Renal cortex interstitium (tissue), 11 donors: Measurements from ENCODE around the gene MIPEP. TPM values are rescaled to one million over a fixed set of nuclear protein-coding genes. Genes with fewer than 3 reads are reported as not detected.
"Not testable (repeated sequence)": the region's sequence is repeated elsewhere in the genome, so short reads cannot be mapped to it uniquely, and the experiment has no call there.

Source experiments
- DNase-seq, 11 donors: peaks; one replicate each; pipeline ENCODE4 v3.0.0-alpha.2; 2013; ENCODE audit warnings: low read depth in 9 of 11, low spot score in 4 of 11; ENCODE audit errors: extremely low read depth in 1 of 11
- polyA plus RNA-seq, 3 donors: library from polyadenylated mRNA; unstranded; fragments of 120-200 nt; gene quantifications; one replicate each; pipeline ENCODE4 v1.2.1, GENCODE V29; 2013; ENCODE audit not compliant: insufficient read length in 3 of 3

The MIPEP gene
- polyA plus RNA-seq, 3 donors = 27.0 to 27.8 (median 27.4) TPM

- DNase-seq = no peak
Measured at GRCh38 chr13:23901365-23901764, 12.2 kb upstream of the MIPEP start.

- peak in 1 of 11 donors; percentile 29 for DNase-seq
Measured at GRCh38 chr13:23899555-23899954, 10.4 kb upstream of the MIPEP start.

DNA sequence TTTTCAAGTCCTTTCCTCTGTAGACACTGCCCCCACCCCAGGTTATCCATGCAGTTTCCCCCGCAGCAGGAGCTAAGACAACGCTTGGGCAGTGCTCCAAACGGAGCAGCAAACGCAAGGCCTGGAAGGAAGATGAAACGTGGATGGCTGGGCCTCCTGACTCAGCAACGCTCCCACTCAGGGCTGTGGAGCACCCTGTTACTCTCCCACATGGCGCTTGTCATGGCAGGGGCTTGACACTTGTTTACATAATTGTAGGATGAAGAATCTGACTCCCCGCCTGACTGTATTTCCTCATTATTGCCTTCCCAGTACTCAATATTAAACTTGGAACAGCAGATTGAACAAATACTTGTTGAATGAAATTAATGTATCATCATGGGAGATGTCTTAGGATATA, 8.9 kb upstream of the MIPEP start:
- DNase-seq = no peak

DNA sequence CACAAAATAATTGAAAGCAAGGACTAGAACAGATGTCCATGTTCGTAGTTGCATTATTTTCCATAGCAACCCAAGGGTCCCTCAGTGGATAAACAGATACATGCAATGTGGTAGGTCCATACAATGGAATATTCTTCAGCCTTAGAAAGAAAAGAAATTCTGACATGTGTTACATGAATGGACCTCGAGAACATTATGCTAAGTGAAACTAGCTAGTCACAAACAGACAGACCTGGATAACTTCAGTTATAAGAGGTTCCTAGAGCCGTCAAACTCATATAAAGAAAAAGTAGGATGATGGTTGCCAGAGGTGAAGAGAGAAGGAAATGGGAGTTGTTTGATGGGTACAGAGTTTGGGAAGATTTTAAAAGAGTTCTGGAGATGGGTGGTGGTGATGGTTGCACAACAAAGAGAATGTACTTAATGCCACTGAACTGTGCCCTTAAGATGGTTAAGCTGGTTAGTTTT, 8.3 kb upstream of the MIPEP start, which contains the start of gene C1QTNF9B:
Gene C1QTNF9B (minus strand): TSS at position 51 of the 468 bp plus-strand sequence.
- not testable (repeated sequence) for DNase-seq

- DNase-seq = not testable (repeated sequence)
Measured at GRCh38 chr13:23894746-23895145, 5.5 kb upstream of the MIPEP start.

GRCh38 chr13:23893791-23894190, 4.6 kb upstream of the MIPEP start:
- DNase-seq = not testable (repeated sequence)

DNA sequence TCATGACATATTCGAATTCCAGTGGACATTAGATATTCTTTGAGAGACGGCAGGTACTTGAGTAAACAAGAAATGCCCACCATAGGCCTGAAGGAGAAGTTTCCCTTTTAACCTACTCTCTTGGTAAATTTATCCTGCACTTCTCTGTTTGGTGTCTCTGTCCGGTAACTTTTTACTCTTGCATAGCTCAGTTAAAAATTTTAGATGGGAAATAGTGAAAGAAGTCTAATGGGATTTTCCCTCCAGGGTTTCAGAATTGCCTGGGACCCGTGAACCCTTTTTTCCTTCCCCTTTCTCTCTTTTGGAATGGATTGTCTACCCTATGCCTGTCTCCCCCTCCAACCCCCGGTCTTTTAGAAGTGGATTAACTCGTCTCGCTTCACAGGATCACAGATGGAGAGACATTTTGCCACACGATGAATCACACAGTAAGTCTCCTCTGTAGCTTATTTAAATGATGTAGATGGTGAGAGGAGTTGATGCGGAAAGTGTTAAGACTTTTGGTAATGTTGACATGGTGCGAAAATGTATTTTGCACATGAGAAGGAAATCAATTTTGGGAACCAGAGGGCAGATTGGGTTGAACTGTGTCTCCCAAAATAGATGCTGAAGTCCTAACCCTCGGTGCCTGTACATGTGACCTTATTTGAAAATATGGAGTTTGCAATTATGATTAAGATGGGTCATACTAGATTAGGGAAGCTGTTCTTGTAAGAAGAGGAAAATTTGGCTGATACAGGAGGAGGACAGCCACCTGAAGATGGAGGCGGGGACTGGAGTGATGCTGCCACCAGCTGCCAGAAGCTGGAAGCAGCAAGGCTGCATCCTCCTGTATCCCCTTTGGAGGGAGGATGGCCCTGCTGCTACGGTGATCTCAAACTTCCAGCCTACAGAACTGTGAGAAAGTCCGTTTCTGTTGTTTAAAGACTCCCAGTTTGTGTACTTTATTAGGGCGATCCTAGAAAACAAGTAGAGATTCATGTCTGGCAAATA, 711 bp upstream of the MIPEP start:
- DNase-seq = no peak

DNA sequence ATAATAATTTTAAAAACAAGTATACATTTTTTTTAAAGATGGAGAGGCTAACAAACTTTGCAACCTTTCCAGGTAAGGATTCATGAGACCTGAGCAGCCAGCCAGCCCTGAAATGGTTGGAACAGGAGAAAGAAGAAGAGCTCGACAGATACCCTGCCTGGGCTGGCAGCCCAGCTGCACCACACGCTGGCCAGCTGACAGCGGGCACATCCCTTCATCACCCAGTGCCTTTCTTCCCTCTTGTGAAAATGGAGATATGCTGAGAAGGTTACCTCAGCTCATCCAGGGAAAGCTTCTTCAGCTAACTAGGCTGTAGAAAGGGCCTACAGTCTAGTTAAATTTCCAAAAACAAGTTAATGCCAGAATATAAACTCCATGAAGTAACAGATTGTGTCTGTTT, 4.8 kb downstream of the MIPEP start:
- not testable (repeated sequence) for DNase-seq

GRCh38 chr13:23883255-23883654, 5.9 kb downstream of the MIPEP start:
- no peak for DNase-seq

DNA sequence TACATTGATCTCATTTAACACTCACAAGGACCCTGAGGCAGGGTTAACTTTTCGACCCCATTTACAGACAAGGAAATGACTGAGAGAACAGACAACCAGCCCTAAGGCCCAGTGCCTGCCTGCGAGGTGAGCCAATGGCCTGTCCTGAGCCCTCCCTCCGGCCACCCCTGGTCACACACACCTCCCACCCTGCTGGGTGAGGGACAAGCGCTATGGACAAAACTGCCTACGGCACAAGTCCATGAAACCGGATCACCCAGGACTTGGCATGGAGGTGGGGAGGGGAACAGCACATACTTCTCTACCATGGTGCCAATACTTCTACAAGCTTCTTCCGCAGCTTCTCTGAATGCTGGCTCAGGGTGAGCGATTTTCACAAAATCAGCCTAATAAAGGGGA, 7.8 kb downstream of the MIPEP start:
- DNase-seq = not testable (repeated sequence)

DNA sequence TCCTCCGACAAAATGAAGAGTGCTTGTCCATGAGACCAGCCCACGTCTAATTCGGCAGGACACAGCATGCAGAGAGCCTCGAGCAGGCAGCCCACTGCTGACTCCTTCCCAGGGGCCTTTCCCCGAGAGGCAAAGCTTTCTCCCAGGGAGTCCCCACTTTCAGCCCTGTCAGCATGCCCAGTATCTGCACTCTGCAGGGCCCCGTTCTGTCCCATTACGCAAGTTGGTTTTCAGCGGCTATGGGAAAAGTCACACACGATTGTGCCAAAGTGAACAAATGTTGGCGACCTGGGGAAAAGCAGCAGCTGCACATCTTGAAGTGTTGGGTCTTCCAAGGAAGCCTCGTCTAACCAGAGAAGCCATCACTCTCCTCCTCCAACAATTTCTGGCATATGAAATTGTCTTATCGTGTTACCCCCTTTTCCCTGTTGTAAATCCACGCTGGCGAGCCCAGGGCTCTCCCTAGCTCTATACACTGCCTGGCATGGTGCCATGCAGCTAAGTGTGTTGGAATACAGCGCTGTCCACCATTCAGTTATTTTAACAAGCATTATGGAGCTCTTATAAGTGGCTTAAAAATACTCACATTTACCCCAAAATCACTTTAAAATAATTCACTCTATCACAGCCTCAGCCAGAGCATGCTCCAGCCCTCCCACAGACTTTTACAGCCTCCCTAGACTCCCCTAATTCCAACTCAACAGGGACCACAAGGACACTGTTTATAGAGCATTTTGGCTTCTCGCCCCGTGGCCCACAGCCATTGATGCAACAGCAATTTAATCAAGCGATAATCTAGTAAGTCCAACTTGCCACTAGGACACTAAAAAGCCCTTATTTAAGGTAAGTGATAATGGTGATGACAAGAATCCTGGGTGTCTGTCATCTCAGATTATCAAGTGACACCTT, 8.5 kb downstream of the MIPEP start:
- DNase-seq = not testable (repeated sequence)

DNA sequence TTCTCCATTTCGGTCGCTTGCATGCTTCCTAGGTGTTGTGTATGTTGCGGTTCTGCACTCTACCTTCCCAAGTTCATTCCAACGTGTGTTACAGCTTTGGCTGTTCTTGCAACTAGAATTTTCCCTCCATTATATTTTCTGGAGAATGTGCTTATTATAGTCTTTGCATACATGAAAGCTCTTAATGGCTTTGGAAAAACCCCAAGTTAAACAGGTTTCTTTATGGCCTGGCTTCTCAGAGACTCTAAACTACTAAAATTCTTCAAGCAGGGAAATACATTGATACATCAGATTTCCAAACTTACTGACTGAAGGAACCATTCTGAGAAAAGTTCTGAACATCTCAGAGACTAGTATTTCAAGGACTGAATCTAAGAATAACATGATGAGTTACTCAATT, 11.9 kb downstream of the MIPEP start:
- DNase-seq = no peak

DNA sequence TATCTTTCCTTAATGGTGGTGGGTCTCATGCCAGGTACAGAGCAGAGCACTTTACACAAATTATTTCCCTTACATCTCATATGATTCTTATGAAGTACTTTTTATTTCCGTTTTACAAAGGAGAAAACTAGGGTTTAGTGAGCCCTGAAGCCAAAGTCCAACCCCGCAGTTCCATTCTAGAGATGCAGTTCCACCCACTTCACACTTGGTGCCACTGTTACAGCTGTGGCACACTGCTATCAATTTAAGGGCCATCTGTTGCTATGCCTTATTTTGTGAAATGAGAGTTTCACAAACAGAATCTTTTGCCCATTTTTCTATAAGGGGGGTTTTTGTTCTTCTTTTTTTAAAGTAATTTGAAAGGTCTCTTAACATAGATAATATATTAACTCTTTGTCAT, 12.9 kb downstream of the MIPEP start:
- DNase-seq = no peak

- DNase-seq = peak in 2 of 11 donors; percentile 22 to 31
Measured at GRCh38 chr13:23871616-23872220, 17.5 kb downstream of the MIPEP start.

DNA sequence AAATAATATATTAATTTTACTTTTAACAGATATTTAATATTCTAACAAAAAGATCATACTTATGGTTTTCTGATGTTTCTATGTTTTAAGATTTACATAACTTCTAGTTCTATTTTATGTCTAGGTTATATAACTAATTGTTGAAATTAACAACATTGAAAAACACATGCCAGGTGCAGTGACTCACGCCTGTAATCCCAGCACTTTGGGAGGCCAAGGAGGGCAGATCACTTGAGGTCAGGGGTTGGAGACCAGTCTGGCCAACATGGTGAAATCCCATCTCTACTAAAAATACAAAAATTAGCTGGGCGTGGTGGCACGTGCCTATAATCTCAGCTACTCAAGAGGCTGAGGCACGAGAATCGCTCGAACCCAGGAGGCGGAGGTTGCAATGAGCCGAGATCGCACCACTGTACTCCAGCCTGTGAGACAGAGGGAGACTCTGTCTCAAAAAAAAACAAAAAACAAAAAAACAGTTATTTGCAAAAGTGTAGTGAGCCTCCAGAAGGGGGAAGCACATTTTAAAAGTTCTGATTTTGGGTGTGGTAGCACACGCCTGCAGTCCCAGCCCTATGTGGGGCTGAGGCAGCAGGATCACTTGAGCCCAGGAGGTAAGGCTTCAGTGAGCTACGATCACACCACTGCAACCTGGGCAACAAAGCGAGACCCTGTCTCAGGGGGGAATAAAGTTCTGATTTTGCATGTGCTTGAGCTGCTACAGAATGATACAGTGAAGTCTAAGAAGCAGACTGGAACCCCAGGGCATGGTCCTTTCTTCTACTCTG, 18.7 kb downstream of the MIPEP start:
- DNase-seq = no peak

DNA sequence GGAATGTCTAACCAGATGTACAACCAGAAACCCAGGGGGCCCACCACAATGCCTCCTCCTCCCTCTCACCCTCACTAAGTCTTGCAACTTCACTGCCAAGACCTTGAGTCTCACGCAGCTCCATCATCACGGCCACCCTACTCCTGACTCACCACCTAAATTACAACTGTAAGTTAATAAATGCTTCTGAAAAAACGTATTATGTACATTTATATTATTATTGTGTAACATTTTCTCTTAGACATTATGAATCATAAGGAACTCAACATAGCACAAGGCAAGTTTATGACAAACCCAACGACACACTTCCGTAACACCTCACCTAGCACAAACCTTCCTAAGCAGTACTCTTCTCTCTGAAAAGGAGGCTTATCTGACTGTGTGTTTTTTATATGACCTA, 20.7 kb downstream of the MIPEP start:
- DNase-seq = no peak

- DNase-seq = no peak
Measured at GRCh38 chr13:23867027-23867491, 22.1 kb downstream of the MIPEP start.

GRCh38 chr13:23866420-23867026, 22.7 kb downstream of the MIPEP start:
- no peak for DNase-seq
